Measurements from ENCODE around the gene CACNA1F.
"Not testable (repeated sequence)": the region's sequence is repeated elsewhere in the genome, so short reads cannot be mapped to it uniquely, and the experiment has no call there.

The CACNA1F gene

GRCh38 chrX:49177873-49178480 lies 55.2 kb downstream of the CACNA1F start:
- TF ChIP-seq CTCF (IDR thresholded peaks at IDR 0.05; ENCODE audit: extremely low read depth, insufficient read depth, missing control alignments), result no peak
- no peak for DNase-seq (ENCODE audit: low spot score)
- in situ Hi-C loops (cut with MboI; ENCODE audit: low pct_unique_long_range_greater_than_20kb, low sequenced_read_pairs, unreplicated experiment), result no loop called here

DNA sequence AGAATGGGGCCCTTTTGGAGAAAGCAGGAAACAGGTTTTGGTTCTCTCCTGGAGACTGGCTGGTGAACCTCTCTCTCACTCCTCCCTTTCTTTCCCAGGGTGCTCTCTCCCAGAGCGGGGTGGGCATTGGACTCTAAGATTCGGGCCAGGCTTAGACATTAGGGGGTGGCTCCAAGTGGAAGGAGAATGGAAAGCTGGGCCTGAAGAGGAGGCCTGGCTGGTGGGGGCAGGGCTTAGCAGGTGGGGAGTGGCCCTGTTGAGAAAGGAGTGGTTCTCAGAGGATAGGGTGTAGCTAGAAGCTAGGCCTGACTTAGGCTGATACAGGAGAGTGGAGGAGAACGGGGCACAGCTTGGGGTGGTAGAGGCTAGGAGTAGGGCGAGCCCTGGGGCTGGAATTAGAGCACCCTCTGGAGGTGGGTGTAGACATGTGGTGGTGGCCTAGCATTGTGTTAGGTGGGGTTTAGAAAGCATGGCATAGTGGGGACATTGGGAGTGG lies 55.8 kb downstream of the CACNA1F start:
- in situ Hi-C loops (cut with MboI; ENCODE audit: low pct_unique_long_range_greater_than_20kb, low sequenced_read_pairs, unreplicated experiment), result no loop called here
- no peak for DNase-seq (ENCODE audit: low spot score)
- TF ChIP-seq CTCF (IDR thresholded peaks at IDR 0.05; ENCODE audit: extremely low read depth, insufficient read depth, missing control alignments), result no peak

DNA sequence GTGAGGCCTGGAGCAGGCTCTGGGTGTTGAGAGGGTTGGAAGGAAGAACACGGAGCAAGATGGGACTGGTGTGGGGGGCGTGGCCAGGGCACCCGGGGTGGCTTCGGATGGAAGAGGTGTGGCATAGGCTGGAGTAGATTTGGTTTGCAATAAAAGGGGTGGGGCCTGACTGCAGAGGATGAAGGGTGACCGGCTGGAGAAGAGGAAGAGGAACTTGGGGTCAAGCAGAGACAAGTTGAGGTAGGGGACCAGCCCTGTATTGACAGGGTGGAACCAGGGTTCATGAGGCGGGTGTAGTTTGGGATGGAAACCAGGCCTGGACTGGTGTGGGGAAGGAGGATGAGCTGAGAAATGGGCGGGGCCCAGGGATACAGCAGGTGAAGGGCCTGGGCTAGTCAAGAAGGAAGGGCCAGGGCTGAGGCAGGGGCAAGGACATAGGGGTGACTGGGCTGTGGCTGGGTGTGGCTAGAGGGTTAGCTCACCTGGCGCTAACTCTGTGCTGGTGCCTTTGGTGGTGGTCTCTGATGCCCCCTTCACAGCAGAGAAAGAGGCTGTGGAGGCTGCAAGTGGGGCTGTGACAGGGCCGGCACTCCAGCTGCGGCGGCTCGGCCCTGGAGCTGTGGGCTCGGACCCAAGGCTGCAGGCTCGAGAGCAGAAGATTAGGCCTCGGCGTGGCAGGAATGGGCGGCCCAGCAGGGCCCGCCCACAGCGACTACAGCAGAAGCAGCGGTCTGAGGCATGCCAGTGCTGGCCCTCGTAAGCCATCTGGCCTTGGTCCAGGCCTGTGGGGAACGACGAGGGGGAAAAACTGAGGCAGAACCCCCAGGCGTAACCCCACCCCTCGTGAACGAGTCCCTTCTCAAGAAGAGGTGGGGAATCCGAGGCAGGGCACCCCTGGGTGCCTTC lies 56.5 kb downstream of the CACNA1F start:
- no peak for DNase-seq (ENCODE audit: low spot score)
- no peak for TF ChIP-seq CTCF (IDR thresholded peaks at IDR 0.05; ENCODE audit: extremely low read depth, insufficient read depth, missing control alignments)
- in situ Hi-C loops (cut with MboI; ENCODE audit: low pct_unique_long_range_greater_than_20kb, low sequenced_read_pairs, unreplicated experiment), result no loop called here

DNA sequence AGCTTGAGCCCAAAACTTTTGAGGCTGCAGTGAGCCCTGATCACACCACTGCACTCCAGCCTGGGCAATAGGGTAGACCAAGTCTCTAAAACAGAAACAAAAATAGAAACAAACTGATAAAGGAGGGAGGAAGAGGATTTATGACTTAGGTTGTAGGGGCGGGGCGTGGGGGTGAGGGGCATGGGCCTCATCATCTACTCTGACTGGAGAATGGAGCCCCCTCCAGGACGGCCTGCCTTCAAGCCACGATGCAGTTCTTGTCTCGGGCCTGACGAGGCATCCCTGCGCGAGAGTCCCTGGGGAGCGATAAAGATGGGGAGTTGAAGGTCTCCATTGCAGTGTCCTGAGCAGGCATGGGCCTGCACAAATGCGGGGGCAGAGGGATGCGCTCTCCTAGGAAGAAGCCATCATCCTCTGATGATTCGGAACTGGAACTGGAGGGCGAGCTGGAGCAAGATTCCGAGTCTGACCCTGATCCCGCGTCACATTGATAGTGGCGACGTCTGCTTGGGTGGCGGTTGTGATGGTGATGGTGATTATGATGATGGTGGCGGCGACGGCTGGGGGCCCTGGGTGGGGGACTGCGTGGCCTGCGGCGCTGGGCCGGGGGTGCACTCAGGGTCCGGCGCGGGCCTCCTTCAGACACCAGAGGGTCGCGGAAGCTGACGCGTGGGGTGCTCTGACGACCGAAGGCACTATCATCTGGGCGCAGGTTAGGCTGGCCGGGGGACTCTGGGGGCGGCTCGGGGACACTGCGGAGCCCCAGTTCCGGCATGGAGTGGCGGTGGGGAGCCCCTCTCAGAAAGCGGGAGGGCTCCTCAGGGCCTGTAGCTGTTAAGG lies 57.5 kb downstream of the CACNA1F start:
- no peak for TF ChIP-seq CTCF (IDR thresholded peaks at IDR 0.05; ENCODE audit: extremely low read depth, insufficient read depth, missing control alignments)
- in situ Hi-C loops (cut with MboI; ENCODE audit: low pct_unique_long_range_greater_than_20kb, low sequenced_read_pairs, unreplicated experiment), result no loop called here
- no peak for DNase-seq (ENCODE audit: low spot score)

DNA sequence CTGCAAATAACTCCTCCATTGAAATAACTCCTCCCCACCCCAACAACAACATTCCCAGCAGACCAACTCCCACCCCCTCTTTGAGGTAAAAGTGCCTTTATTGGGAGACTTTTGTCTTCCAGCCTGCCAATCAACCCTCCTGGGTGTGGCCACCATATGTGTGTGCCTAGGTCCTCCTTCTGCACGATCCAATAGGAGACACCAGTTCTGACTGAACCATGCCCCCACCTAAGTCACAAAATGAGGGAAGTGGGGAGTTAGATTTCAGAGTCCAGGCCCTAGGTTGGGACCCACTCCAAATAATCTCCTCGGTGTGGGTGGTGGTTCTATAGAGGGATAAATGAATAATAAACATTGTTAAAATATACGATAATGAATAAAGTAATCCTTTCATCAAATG lies 58.4 kb downstream of the CACNA1F start:
- TF ChIP-seq CTCF (IDR thresholded peaks at IDR 0.05; ENCODE audit: extremely low read depth, insufficient read depth, missing control alignments), result no peak
- no peak for DNase-seq (ENCODE audit: low spot score)
- in situ Hi-C loops (cut with MboI; ENCODE audit: low pct_unique_long_range_greater_than_20kb, low sequenced_read_pairs, unreplicated experiment), result no loop called here

DNA sequence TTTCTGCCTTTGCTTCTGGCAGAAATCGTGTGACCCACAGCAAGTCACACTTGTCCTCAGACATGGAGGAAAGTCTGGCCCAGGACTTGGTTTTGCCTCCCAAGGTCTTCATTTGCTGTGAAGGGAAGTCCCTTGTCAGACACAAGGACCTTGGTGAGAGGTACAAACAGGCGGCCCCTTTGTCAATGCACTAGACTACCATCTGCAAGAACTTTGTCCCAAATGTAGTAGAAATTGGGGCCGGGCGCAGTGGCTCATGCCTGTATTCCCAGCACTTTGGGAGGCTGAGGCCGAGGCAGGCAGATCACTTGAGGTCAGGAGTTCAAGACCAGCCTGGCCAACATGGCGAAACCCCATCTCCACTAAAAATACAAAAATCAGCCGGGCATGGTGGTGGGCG lies 59.6 kb downstream of the CACNA1F start:
- DNase-seq (ENCODE audit: low spot score); in situ Hi-C loops (cut with MboI; ENCODE audit: low pct_unique_long_range_greater_than_20kb, low sequenced_read_pairs, unreplicated experiment): not testable (repeated sequence)
